ENCODE results near the gene APOL6.
"Not testable (repeated sequence)": the region's sequence is repeated elsewhere in the genome, so short reads cannot be mapped to it uniquely, and the experiment has no call there.

DNA sequence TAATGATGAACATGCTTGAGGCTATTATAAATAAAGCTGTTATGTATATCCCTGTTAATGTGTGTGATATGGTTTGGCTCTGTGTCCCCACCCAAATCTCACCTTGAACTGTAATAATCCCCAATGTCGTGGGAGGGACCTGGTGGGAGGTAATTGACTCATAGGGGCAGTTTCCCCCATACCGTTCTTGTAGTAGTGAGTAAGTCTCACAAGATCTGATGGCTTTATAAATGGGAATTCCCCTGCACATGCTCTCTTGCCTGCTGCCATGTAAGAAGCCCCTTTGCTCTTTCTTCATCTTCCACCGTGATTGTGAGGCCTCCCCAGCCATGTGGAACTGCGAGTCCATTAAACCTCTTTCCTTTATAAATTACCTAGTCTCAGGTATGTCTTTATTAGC, 31.2 kb downstream of the APOL6 start:
- TF ChIP-seq, protein P1, sequence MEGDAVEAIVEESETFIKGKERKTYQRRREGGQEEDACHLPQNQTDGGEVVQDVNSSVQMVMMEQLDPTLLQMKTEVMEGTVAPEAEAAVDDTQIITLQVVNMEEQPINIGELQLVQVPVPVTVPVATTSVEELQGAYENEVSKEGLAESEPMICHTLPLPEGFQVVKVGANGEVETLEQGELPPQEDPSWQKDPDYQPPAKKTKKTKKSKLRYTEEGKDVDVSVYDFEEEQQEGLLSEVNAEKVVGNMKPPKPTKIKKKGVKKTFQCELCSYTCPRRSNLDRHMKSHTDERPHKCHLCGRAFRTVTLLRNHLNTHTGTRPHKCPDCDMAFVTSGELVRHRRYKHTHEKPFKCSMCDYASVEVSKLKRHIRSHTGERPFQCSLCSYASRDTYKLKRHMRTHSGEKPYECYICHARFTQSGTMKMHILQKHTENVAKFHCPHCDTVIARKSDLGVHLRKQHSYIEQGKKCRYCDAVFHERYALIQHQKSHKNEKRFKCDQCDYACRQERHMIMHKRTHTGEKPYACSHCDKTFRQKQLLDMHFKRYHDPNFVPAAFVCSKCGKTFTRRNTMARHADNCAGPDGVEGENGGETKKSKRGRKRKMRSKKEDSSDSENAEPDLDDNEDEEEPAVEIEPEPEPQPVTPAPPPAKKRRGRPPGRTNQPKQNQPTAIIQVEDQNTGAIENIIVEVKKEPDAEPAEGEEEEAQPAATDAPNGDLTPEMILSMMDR (IDR thresholded peaks at IDR 0.05; ENCODE audit: low read depth, low read length, poor library complexity, severe bottlenecking) = not testable (repeated sequence)
- TF ChIP-seq EZH2phosphoT487 (IDR thresholded peaks at IDR 0.05; ENCODE audit: borderline replicate concordance, low read length) = not testable (repeated sequence)
